Tibial nerve (tissue), 4 donors: ENCODE data around the gene THRAP3. TPM values are rescaled to one million over a fixed set of nuclear protein-coding genes. Genes with fewer than 3 reads are reported as not detected.

Source experiments
- DNase-seq, 2 donors: peaks; one replicate each; pipeline ENCODE4 v3.0.0-alpha.2; 2019; ENCODE audit warnings: low spot score in 2 of 2
- H3K27ac ChIP-seq, 4 donors: fragments of 200-600 bp; sonication (generic) in 3 of 4; one replicate each; pipeline ENCODE4 v1.5.1; 2017 to 2019; ENCODE audit warnings: mild to moderate bottlenecking in 1 of 4
- H3K27me3 ChIP-seq, 2 donors: fragments of 200-600 bp; sonication (generic) in 1 of 2; one replicate each; pipeline versions ENCODE4 v1.5.1 to v1.6.0; 2017 to 2019
- H3K36me3 ChIP-seq, 3 donors: fragments of 200-600 bp; sonication (generic); one replicate each; pipeline ENCODE4 v1.5.1; 2018 to 2019
- H3K4me1 ChIP-seq, 4 donors: fragments of 200-600 bp; sonication (generic) in 3 of 4; one replicate each; pipeline ENCODE4 v1.5.1; 2017 to 2019
- H3K4me3 ChIP-seq, 4 donors: fragments of 200-600 bp; sonication (generic) in 3 of 4; one replicate each; pipeline ENCODE4 v1.5.1; 2017 to 2019; ENCODE audit warnings: mild to moderate bottlenecking in 1 of 4, moderate library complexity in 1 of 4
- H3K9me3 ChIP-seq, 4 donors: fragments of 200-600 bp; sonication (generic) in 3 of 4; one replicate each; pipeline ENCODE4 v1.5.1; 2017 to 2019
- CTCF ChIP-seq, 5 experiments: fragments of 200-600 bp in 3 of 5; fragments of 450-650 bp in 2 of 5; sonication (generic) in 3 of 5; IDR thresholded peaks; one replicate each; pipeline ENCODE4 v1.5.1; 2016 to 2019; ENCODE audit warnings: antibody characterized with exemption in 5 of 5, mild to moderate bottlenecking in 3 of 5, moderate library complexity in 2 of 5
- EP300 ChIP-seq, 2 donors: sonication (generic); formaldehyde crosslinking; IDR thresholded peaks; one replicate each; pipeline ENCODE4 v1.6.1; 2017; ENCODE audit warnings: antibody characterized with exemption in 2 of 2, mild to moderate bottlenecking in 1 of 2
- POLR2A ChIP-seq, 2 donors: fragments of 450-650 bp; IDR thresholded peaks; one replicate each; pipeline ENCODE4 v1.6.1; 2017; ENCODE audit warnings: antibody characterized with exemption in 2 of 2, mild to moderate bottlenecking in 2 of 2, moderate library complexity in 2 of 2
- WGBS, 2 donors: methylation state at CpG; one replicate each; pipeline ENCODE4 v1.1.5; 2018; 5-methylcytosine and 5-hydroxymethylcytosine counted together
- total RNA-seq, 4 donors: library from RNA; depleted of rRNA; stranded (reverse); fragments of >200 nt; gene quantifications; one replicate each; pipeline ENCODE4 v1.1.0, GENCODE V29; 2016

Gene THRAP3
- total RNA-seq, 4 donors from 2014 or later = 89.2 to 114 (median 97.0) TPM

DNA sequence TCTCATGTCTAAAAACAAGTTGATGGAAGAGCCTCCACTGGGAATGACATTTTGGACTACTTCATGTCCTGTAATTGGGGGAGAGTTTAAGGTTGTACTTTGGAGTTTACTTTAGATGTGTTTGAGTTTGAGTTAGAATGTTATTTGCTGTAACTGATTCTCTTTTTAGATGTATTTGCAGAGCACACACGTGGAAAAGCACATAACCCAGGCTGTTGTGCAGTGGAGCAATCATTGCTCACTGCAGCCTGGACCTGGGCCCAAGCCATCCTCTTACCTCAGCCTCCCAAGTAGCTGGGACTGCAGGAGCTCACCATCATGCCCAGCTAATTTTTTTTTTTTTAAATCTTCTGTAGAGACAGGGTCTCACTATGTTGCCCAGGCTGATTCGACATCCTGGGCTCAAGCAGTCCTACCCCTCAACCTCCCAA is 45.2 kb downstream of the THRAP3 start:
- Histone ChIP-seq H3K4me3 (no peak overlapping the region), H3K9me3 (no peaks in the 10 kb centered on the region), H3K4me1 (peaks cover 0 to 26% (median 0%) of the 10 kb centered on the region in 4 donors), H3K36me3 (peaks cover 0 to 28% (median 0%) of the 10 kb centered on the region in 3 donors), H3K27me3 (no peaks in the 10 kb centered on the region), H3K27ac (no peak overlapping the region)
- TF ChIP-seq EP300 (IDR thresholded peaks at IDR 0.05) (no peak), CTCF (IDR thresholded peaks at IDR 0.05) (no peak), POLR2A (IDR thresholded peaks at IDR 0.05) (no peak)
- WGBS, 2 donors = 66 to 75% methylated on average over 2 of the region's 2 CpGs
- no peak for DNase-seq

DNA sequence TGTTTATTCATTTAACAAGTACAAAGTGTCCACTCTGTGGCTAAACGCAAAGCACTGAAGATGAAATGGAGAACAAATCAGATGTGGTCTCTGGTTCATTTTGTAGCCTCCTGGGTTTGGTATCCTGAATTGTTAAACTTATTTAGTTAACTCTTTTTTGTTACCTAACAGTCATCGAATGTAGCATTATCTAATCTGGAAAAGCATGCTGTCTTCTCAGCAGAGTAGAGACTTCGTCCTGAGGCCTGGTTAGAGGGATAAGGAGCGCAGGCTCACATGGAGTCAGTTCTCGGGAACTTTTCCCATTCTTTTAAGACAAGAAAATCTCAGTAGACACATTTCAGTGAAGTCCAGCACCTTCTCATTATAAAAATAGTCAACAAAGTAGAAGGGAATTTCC is 48.8 kb downstream of the THRAP3 start:
- peaks cover 0 to 8% (median 0%) of the 10 kb centered on the region in 4 donors for H3K4me1 ChIP-seq
- H3K36me3 ChIP-seq = peaks cover 0 to 28% (median 0%) of the 10 kb centered on the region in 3 donors
- DNase-seq = no peak
- TF ChIP-seq EP300 (IDR thresholded peaks at IDR 0.05) (no peak), CTCF (IDR thresholded peaks at IDR 0.05) (no peak), POLR2A (IDR thresholded peaks at IDR 0.05) (no peak)
- 84 to 89% methylated on average over 5 of the region's 5 CpGs for WGBS, 2 donors
- no peak overlapping the region for H3K4me3 ChIP-seq
- no peak overlapping the region for H3K27ac ChIP-seq
- no peaks in the 10 kb centered on the region for H3K27me3 ChIP-seq
- no peaks in the 10 kb centered on the region for H3K9me3 ChIP-seq

DNA sequence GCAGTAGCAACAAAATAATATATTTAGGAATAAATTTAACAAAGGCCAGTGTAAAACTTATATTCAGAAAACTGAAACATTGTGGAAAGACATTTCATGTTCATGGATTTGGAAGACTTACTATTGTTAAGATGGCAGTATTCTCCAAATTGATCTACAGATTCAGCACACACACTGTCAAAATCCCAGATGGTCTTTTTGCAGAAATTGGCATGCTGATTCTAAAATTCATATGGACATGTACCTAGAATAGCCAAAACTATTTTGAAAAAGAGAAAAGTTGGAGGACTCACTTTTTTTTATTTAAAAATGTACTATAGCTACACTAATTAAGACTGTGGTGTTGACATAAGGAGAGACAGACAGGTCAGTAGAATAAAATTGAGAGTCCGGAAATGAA is 50.0 kb downstream of the THRAP3 start:
- no peak overlapping the region for H3K4me3 ChIP-seq
- no peak overlapping the region for H3K27ac ChIP-seq
- no peaks in the 10 kb centered on the region for H3K27me3 ChIP-seq
- no peak for DNase-seq
- WGBS, 2 donors = 94 to 97% methylated on average over 1 of the region's 1 CpG
- peaks cover 0 to 18% (median 0%) of the 10 kb centered on the region in 3 donors for H3K36me3 ChIP-seq
- TF ChIP-seq CTCF (IDR thresholded peaks at IDR 0.05) = no peak
- no peak for TF ChIP-seq POLR2A (IDR thresholded peaks at IDR 0.05)
- H3K4me1 ChIP-seq = peaks cover 0 to 14% (median 8%) of the 10 kb centered on the region in 4 donors
- no peaks in the 10 kb centered on the region for H3K9me3 ChIP-seq

GRCh38 chr1:36276688-36277087 is 52.4 kb downstream of the THRAP3 start:
- Histone ChIP-seq H3K9me3 (no peaks in the 10 kb centered on the region), H3K36me3 (peaks cover 0 to 6% (median 0%) of the 10 kb centered on the region in 3 donors), H3K4me3 (no peak overlapping the region), H3K4me1 (peaks cover 0 to 28% (median 11%) of the 10 kb centered on the region in 4 donors), H3K27ac (no peak overlapping the region), H3K27me3 (no peaks in the 10 kb centered on the region)
- 96 to 97% methylated on average over 6 of the region's 6 CpGs for WGBS, 2 donors
- TF ChIP-seq CTCF (IDR thresholded peaks at IDR 0.05) (no peak), POLR2A (IDR thresholded peaks at IDR 0.05) (no peak), EP300 (IDR thresholded peaks at IDR 0.05) (no peak)
- DNase-seq = no peak

DNA sequence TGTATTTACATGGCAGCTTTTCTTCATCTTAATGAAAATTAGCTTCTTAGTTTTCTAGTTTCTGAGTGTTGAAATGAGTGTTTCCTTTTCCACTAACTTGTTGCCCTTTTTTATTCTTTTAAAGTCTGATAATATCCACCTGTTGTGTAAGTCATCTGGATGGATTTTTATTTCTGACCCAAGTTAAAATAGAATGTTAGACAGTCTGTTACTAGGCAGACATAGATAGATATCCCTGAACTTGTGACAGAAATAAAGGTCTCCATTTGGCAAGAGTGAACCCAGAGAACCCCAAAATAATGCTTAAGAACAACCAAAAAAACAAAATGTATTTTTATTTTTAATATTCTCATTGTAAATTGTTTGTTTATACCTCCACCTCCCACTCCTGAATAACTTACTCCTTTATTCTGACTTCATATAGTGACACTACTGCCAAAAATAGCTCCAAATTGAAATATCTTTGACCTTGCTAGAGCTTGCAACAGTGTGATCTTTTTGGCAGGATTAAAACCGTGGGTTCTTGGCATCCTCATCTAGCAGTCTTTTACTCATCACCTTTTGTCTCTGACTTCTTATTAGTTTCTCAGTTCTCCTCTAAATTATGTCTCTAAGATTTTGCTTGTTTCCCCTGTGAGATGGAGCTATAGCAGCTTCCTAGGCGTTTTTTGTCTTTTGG is 55.0 kb downstream of the THRAP3 start:
- no peak overlapping the region for H3K4me3 ChIP-seq
- no peaks in the 10 kb centered on the region for H3K9me3 ChIP-seq
- WGBS, 2 donors = 28 to 31% methylated on average over 2 of the region's 2 CpGs
- TF ChIP-seq POLR2A (IDR thresholded peaks at IDR 0.05) (no peak), EP300 (IDR thresholded peaks at IDR 0.05) (peak in 1 of 2 donors; percentile 29)
- no peak for DNase-seq
- H3K27ac ChIP-seq = peak overlapping the region in 2 of 4 donors; percentile 5 to 36
- peaks cover 0 to 19% (median under 1%) of the 10 kb centered on the region in 3 donors for H3K36me3 ChIP-seq
- H3K4me1 ChIP-seq = peaks cover 0 to 37% (median 11%) of the 10 kb centered on the region in 4 donors
- H3K27me3 ChIP-seq = no peaks in the 10 kb centered on the region
